Stimulated activated CD8-positive, alpha-beta memory T cell treated with anti-CD3 and anti-CD28 coated beads, Interleukin-4, amount 100 ng/mL, for 4 hours (primary cell): ENCODE results near the gene RASSF1.
"Not testable (repeated sequence)": the region's sequence is repeated elsewhere in the genome, so short reads cannot be mapped to it uniquely, and the experiment has no call there.

Experiments used
- DNase-seq, 2 donors: peaks; one replicate each; pipeline ENCODE4 v3.0.0-alpha.2; 2020; ENCODE audit warnings: low read depth in 2 of 2, low spot score in 1 of 2

Gene RASSF1

GRCh38 chr3:50288387-50289007 is 52.1 kb downstream of the RASSF1 start:
- DNase-seq, result no peak

GRCh38 chr3:50287262-50287661 is 53.4 kb downstream of the RASSF1 start:
- DNase-seq, result no peak

- DNase-seq, result no peak
Measured at GRCh38 chr3:50286322-50287227, 54.1 kb downstream of the RASSF1 start.

- DNase-seq, result not testable (repeated sequence)
Measured at GRCh38 chr3:50284121-50284520, 56.5 kb downstream of the RASSF1 start.
